SU-DHL-6 (cell line): Measurements from ENCODE around the gene DDIT3.

Source experiments
- CTCF ChIP-seq: fragments of 200-600 bp; sonication (generic); IDR thresholded peaks from one replicate; pipeline ENCODE4 v1.5.1; 2017; ENCODE audit warnings: antibody characterized with exemption, mild to moderate bottlenecking, low read length, moderate library complexity; ENCODE audit not compliant: insufficient read depth, poor library complexity, severe bottlenecking
- EZH2phosphoT487 ChIP-seq: fragments of 200-600 bp; sonication (generic), shearing (Covaris generic); conservative IDR thresholded peaks from 2 replicates; pipeline ENCODE4 v1.6.1; 2018; ENCODE audit warnings: mild to moderate bottlenecking, antibody characterized with exemption, low read length, moderate library complexity, mixed read lengths

- TF ChIP-seq CTCF (no peak), EZH2phosphoT487 (no peak)
These were observed 53.0 kb downstream of the DDIT3 start for GRCh38 chr12:57467212-57467874.
